MM.1S (cell line): Measurements from ENCODE around the gene CDCP2.

Source experiments
- DNase-seq: peaks from one replicate; pipeline ENCODE4 v3.0.0-alpha.2; 2015
- H2AFZ ChIP-seq: fragments of 300-600 bp; sonication (generic); 2 replicates; pipeline ENCODE4 v1.6.0; 2016; ENCODE audit warnings: antibody characterized with exemption, low read length
- H3F3A ChIP-seq: fragments of 300-600 bp; sonication (generic); 2 replicates; pipeline ENCODE4 v1.6.1; 2016; ENCODE audit warnings: mild to moderate bottlenecking, antibody characterized with exemption, low read length, moderate library complexity, mixed read lengths; ENCODE audit not compliant: insufficient read depth
- H3K27ac ChIP-seq: fragments of 300-600 bp; sonication (generic); 2 replicates; pipeline ENCODE4 v1.5.1; 2016; ENCODE audit warnings: mild to moderate bottlenecking, low read length
- H3K27me3 ChIP-seq: fragments of 300-600 bp; sonication (generic); replicated peaks from 2 replicates; pipeline ENCODE4 v1.6.0; 2016; ENCODE audit warnings: low read length; ENCODE audit not compliant: insufficient read depth
- H3K36me3 ChIP-seq: fragments of 300-600 bp; sonication (generic); replicated peaks from 2 replicates; pipeline ENCODE4 v1.6.1; 2016; ENCODE audit warnings: mild to moderate bottlenecking, low read length, mixed read lengths; ENCODE audit not compliant: insufficient read depth
- H3K4me1 ChIP-seq: fragments of 300-600 bp; sonication (generic); 2 replicates; pipeline ENCODE4 v1.6.1; 2016; ENCODE audit warnings: low read length, mixed read lengths
- H3K4me2 ChIP-seq: fragments of 300-600 bp; sonication (generic); 2 replicates; pipeline ENCODE4 v1.6.0; 2016; ENCODE audit warnings: low read depth, low read length
- H3K4me3 ChIP-seq: fragments of 300-600 bp; sonication (generic); 2 replicates; pipeline ENCODE4 v1.5.1; 2016; ENCODE audit warnings: low read length, mixed read lengths
- H3K79me2 ChIP-seq: fragments of 300-600 bp; sonication (generic); 2 replicates; pipeline ENCODE4 v1.6.1; 2016; ENCODE audit warnings: mixed run types, low read length, mixed read lengths
- H3K9ac ChIP-seq: fragments of 300-600 bp; sonication (generic); 2 replicates; pipeline ENCODE4 v1.6.1; 2016; ENCODE audit warnings: low read length, mixed read lengths
- H3K9me2 ChIP-seq: fragments of 300-600 bp; sonication (generic); replicated peaks from 2 replicates; pipeline ENCODE4 v1.6.1; 2016; ENCODE audit warnings: mild to moderate bottlenecking, low read length, mixed read lengths; ENCODE audit not compliant: insufficient read depth
- H3K9me3 ChIP-seq: fragments of 300-600 bp; sonication (generic); replicated peaks from 2 replicates; pipeline ENCODE4 v1.6.1; 2016; ENCODE audit warnings: mild to moderate bottlenecking, low read length, mixed read lengths; ENCODE audit not compliant: insufficient read depth
- H4K20me1 ChIP-seq: fragments of 300-600 bp; sonication (generic); 2 replicates; pipeline ENCODE4 v1.6.1; 2016; ENCODE audit warnings: mild to moderate bottlenecking, low read length, moderate library complexity, mixed read lengths; ENCODE audit not compliant: insufficient read depth
- EZH2 ChIP-seq: fragments of 300-600 bp; sonication (generic); optimal IDR thresholded peaks from 2 replicates; pipeline ENCODE3; 2017; ENCODE audit warnings: low read depth, mild to moderate bottlenecking, antibody characterized with exemption, low read length, mixed read lengths
- EZH2phosphoT487 ChIP-seq: fragments of 300-600 bp; sonication (generic); IDR thresholded peaks from 2 replicates; pipeline ENCODE4 v1.6.1; 2018; ENCODE audit warnings: antibody characterized with exemption, low read length
- TF ChIP-seq, protein P1 (sequence below): fragments of 300-600 bp; sonication (generic); IDR thresholded peaks from 2 replicates; pipeline ENCODE4 v1.5.1; 2016; ENCODE audit warnings: antibody characterized with exemption, low read length, mixed read lengths

Gene CDCP2

DNA sequence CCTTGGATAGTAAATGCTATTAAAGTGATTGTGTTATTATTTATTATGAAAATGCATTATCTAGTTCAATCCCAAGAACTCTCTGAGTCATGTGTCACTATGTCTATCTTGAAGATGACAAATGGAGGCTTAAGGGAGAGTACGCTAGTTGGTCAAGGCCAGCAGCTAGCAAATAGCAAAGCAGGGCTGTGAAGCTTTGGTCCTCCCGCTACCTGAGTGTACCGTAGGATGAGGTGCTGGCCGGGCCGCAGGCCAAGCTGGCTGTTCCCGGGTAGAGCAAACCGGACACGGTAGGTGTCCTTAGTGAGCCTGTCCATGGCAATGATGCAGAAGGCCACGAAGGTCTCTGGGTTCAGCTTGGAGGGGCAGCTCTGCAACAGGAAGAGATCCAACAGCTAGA, 37.7 kb upstream of the CDCP2 start:
- no peak for TF ChIP-seq EZH2phosphoT487
- Histone ChIP-seq H4K20me1 (no peaks in the 10 kb centered on the region), H3K4me3 (no peak overlapping the region), H3K9me2 (no peaks in the 10 kb centered on the region), H3K79me2 (no peaks in the 10 kb centered on the region), H3K9me3 (no peaks in the 10 kb centered on the region), H2AFZ (no peak overlapping the region), H3K4me2 (no peak overlapping the region), H3K4me1 (no peaks in the 10 kb centered on the region), H3K27me3 (no peaks in the 10 kb centered on the region), H3K36me3 (no peaks in the 10 kb centered on the region), H3K9ac (no peak overlapping the region), H3K27ac (no peak overlapping the region), H3F3A (no peaks in the 10 kb centered on the region)
- DNase-seq, result no peak

DNA sequence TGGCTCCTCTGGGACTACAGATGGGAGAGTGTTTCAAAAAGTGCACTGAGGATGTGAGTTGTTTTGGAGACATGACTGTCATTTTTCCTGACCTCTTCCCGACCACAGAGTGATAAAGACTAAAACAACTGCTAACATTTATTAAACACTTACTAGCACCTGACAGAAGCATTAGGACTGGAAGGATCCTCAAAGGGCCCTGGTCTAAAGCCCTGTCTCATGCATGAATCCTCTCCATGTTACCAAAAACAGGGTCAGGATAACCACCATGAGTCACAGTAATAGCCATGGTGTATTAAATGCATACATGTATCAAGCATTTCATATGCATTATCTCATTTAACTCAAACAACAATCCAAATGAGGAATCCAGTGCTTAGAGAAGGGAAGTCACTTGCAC, 35.5 kb upstream of the CDCP2 start:
- Histone ChIP-seq H3K36me3 (no peaks in the 10 kb centered on the region), H4K20me1 (no peaks in the 10 kb centered on the region), H3K4me1 (no peaks in the 10 kb centered on the region), H3K9me2 (no peaks in the 10 kb centered on the region), H3K79me2 (no peaks in the 10 kb centered on the region), H3K9ac (no peak overlapping the region), H2AFZ (no peak overlapping the region), H3K27me3 (no peaks in the 10 kb centered on the region), H3K27ac (no peak overlapping the region), H3K4me2 (no peak overlapping the region), H3F3A (no peaks in the 10 kb centered on the region), H3K9me3 (no peaks in the 10 kb centered on the region), H3K4me3 (no peak overlapping the region)
- TF ChIP-seq, protein P1, sequence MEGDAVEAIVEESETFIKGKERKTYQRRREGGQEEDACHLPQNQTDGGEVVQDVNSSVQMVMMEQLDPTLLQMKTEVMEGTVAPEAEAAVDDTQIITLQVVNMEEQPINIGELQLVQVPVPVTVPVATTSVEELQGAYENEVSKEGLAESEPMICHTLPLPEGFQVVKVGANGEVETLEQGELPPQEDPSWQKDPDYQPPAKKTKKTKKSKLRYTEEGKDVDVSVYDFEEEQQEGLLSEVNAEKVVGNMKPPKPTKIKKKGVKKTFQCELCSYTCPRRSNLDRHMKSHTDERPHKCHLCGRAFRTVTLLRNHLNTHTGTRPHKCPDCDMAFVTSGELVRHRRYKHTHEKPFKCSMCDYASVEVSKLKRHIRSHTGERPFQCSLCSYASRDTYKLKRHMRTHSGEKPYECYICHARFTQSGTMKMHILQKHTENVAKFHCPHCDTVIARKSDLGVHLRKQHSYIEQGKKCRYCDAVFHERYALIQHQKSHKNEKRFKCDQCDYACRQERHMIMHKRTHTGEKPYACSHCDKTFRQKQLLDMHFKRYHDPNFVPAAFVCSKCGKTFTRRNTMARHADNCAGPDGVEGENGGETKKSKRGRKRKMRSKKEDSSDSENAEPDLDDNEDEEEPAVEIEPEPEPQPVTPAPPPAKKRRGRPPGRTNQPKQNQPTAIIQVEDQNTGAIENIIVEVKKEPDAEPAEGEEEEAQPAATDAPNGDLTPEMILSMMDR, result no peak
- no peak for TF ChIP-seq EZH2phosphoT487
- no peak for TF ChIP-seq EZH2
- no peak for DNase-seq

DNA sequence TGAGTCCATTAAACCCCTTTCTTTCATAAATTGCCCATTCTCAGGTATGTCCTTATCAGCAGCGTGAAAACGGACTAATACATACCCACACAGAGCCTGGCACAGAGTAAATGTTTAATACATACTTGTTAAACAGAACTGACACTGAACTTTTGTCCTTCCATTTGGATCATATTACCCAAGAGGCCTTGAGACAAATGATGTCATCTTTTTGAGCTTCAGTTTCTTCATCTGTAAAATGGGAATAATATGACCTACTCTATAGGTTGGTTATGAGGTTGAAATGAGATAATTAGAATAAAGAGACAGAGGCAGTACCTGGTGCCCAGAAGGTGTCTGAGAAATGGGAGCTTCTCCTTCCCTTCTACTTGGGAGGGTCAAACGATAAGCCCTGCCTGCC, 33.3 kb upstream of the CDCP2 start:
- Histone ChIP-seq H3K4me3 (no peak overlapping the region), H3K4me2 (no peak overlapping the region), H3K9ac (no peak overlapping the region), H3K9me3 (no peaks in the 10 kb centered on the region), H3K79me2 (no peaks in the 10 kb centered on the region), H3K27me3 (no peaks in the 10 kb centered on the region), H3K9me2 (no peaks in the 10 kb centered on the region), H3K27ac (no peak overlapping the region), H4K20me1 (no peaks in the 10 kb centered on the region), H2AFZ (no peak overlapping the region), H3K36me3 (no peaks in the 10 kb centered on the region), H3F3A (no peaks in the 10 kb centered on the region), H3K4me1 (no peaks in the 10 kb centered on the region)
- no peak for DNase-seq
- no peak for TF ChIP-seq EZH2
- TF ChIP-seq EZH2phosphoT487, result no peak
- TF ChIP-seq, protein P1, result no peak

DNA sequence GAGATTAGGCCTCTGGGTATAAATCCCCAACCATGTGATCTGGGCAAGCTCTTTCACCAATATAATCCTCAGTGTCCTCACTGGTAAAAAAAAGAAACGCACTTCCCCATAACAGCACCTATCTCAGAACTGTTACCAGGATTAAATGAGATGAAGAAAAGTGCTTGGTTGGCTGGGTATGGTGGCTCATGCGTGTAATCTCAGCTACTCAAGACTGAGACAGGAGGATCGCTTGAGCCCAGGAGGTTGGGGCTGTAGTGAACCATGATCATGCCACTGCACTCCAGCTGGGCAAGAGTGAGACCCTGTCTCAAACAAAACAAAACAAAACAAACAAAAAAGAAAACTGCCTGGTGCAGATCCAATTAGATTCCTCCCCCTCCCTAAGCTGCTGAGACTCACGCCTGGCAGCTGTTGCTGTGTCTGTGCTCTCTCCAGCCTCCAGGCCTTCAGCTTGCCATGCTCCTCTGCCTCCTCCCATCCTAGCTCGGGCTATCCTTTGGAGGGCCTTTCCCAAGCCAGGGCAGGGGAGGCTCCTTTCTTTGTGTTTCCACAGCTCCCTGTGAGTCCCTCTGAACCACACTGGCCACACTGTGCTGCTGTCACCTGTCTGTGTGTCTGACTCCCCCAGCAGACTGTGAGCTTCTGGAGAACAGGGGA, 28.0 kb upstream of the CDCP2 start:
- no peak for DNase-seq
- TF ChIP-seq EZH2phosphoT487 (no peak), EZH2 (no peak)
- TF ChIP-seq, protein P1, result no peak
- Histone ChIP-seq H3K9ac (no peak overlapping the region), H4K20me1 (no peaks in the 10 kb centered on the region), H3K9me2 (no peaks in the 10 kb centered on the region), H3K9me3 (no peaks in the 10 kb centered on the region), H3F3A (no peaks in the 10 kb centered on the region), H3K4me2 (no peak overlapping the region), H3K4me3 (no peak overlapping the region), H3K27ac (no peak overlapping the region), H2AFZ (no peak overlapping the region), H3K79me2 (no peaks in the 10 kb centered on the region), H3K27me3 (no peaks in the 10 kb centered on the region), H3K36me3 (no peaks in the 10 kb centered on the region), H3K4me1 (no peaks in the 10 kb centered on the region)
